Mononuclear cell (primary cell): ENCODE data around the gene ECM2. TPM values are rescaled to one million over a fixed set of nuclear protein-coding genes. Genes with fewer than 3 reads are reported as not detected.

Experiments used
- H3K27me3 ChIP-seq: 2 replicates; pipeline ENCODE4 v1.6.0; 2011; ENCODE audit warnings: low read length, control low read depth; ENCODE audit not compliant: insufficient read depth
- H3K4me1 ChIP-seq: 2 replicates; pipeline ENCODE4 v1.5.1; 2011; ENCODE audit warnings: mild to moderate bottlenecking, low read length, control low read depth; ENCODE audit not compliant: insufficient read depth
- H3K4me3 ChIP-seq: 2 replicates; pipeline ENCODE4 v1.5.1; 2011; ENCODE audit warnings: mild to moderate bottlenecking, low read length, moderate library complexity
- H3K9me3 ChIP-seq: 2 replicates; pipeline ENCODE4 v1.5.1; 2011; ENCODE audit warnings: low read depth, mild to moderate bottlenecking, control low read depth, low read length
- total RNA-seq: library from RNA; depleted of rRNA; stranded (reverse); fragments of >200 nt; gene quantifications from one replicate; pipeline ENCODE4 v1.2.3, GENCODE V29; 2012

The ECM2 gene
- total RNA-seq, 1 donor: 0.31 TPM

DNA sequence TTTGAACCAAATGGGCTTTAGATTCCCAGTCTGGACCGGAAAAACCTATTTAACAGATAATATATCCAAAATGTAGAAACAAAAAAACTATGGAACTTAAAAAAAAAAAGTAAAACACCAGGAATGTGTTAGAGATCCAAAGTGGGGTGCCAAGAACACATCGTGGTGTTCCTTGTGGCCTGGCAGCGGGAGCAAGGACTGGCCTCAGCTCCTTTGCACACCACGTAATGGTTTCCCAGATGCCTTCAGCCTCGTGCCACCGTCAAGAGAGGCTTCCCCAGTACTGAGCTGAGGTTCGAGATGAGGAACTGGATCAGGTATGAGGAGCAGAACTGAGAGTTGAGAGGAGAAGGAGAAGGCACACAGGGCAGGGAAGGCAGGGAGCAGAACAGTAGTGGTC lies 57.0 kb downstream of the ECM2 start:
- Histone ChIP-seq H3K4me3 (no peak overlapping the region), H3K4me1 (no peaks in the 10 kb centered on the region), H3K9me3 (no peaks in the 10 kb centered on the region), H3K27me3 (no peaks in the 10 kb centered on the region)

DNA sequence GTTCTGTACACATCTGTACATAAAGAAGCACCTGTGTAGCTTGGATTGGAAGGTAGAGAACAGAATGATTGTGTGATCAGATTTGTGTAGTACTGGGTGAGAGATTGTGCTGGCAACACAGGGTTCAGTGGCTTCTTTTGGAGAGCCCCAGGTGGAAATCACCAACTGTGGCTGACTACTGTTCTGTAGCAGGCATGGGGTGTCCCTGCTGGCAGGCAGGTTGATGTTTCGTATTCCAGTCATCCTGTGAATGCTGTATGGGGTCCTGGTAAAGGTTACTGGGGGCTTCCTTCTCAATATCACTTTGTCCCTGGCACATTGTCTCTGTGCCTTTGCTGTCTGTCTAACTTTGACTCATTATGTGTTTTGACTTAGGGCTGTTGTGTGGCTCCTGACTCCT lies 58.8 kb downstream of the ECM2 start:
- H3K4me3 ChIP-seq: no peak overlapping the region
- no peaks in the 10 kb centered on the region for H3K27me3 ChIP-seq
- H3K4me1 ChIP-seq: no peaks in the 10 kb centered on the region

DNA sequence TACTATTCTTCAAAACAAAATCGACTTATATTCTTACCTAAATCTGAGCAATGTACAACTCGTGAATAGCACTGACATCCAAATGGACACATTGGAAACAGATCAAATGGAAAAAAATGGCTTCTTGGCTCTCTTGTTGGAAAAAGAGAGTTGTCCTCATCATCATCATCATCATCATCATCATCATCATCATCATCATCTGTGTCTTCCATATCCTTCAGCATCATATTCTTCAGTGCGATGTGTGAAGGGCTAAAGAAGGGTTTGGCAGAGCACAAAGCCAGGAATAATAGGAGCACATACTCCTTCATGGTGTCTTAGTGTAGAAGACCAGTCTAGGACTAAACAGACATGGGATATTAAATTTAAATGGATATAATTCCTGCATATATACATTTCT lies 61.2 kb downstream of the ECM2 start:
- Histone ChIP-seq H3K4me1 (no peaks in the 10 kb centered on the region), H3K9me3 (no peaks in the 10 kb centered on the region), H3K4me3 (no peak overlapping the region), H3K27me3 (no peaks in the 10 kb centered on the region)

More for the DNA sequence above, 58.8 kb downstream of the ECM2 start:
- H3K9me3 ChIP-seq: no peaks in the 10 kb centered on the region

DNA sequence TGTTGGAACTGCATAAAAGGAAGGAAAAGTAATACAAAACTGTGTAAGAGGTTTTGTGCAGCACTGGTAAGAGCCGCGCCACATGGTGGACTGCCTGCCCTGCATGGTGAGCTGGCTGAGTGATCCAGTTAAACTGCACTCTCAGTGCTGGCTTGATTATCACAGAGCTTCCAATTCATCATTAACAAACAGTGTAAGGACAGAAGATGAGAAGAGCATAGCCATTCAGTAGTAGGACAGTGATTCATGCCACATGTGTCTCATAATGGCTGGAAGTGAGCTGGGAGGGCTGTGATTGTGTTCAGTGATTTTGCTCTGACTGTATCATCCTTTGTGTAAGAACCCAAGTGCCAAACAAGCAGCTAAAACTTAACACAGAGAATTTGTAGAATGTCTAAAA lies 67.6 kb downstream of the ECM2 start:
- H3K4me1 ChIP-seq: no peaks in the 10 kb centered on the region
- no peak overlapping the region for H3K4me3 ChIP-seq
- no peaks in the 10 kb centered on the region for H3K27me3 ChIP-seq
- H3K9me3 ChIP-seq: no peaks in the 10 kb centered on the region

DNA sequence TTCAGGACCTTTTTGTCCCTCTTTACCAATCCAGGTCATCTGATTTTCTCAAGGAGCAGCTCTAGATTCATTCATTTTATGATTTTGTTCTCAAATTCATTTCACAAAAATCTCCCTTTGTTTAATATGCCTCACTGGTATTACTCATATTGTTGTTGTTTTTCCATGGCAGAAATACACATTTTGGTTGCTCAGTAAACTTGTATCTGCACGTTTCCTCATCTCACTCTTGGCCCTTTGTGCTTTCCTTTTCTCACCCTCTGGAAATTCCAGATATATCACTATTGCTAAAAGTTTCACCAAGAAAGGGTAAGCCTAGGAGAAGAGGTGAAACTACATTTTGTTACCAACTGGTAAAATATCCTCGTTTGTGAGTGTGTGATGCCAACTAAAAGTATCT lies 68.3 kb downstream of the ECM2 start:
- H3K27me3 ChIP-seq: no peaks in the 10 kb centered on the region
- no peaks in the 10 kb centered on the region for H3K9me3 ChIP-seq
- H3K4me3 ChIP-seq: no peak overlapping the region
- H3K4me1 ChIP-seq: no peaks in the 10 kb centered on the region

DNA sequence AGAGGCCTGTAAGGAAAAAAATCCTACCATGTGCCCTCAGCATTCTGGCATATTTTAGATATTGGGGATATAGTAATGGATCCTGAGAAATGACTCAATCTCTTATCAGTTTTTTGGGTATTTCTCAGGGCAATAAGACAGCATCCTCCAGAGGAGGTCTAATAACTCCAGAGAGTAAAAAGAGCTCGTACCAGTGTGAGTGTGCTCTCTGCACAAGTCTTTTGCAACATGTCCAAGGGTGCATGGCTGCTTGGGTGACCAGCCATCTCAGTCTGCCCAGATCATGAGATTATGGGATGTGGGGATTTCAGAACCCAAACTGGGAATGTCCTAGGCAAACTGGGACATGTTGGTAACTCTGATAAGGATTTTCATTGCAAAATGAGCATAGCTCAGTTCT lies 68.7 kb downstream of the ECM2 start:
- Histone ChIP-seq H3K4me3 (no peak overlapping the region), H3K27me3 (no peaks in the 10 kb centered on the region), H3K4me1 (no peaks in the 10 kb centered on the region), H3K9me3 (no peaks in the 10 kb centered on the region)

DNA sequence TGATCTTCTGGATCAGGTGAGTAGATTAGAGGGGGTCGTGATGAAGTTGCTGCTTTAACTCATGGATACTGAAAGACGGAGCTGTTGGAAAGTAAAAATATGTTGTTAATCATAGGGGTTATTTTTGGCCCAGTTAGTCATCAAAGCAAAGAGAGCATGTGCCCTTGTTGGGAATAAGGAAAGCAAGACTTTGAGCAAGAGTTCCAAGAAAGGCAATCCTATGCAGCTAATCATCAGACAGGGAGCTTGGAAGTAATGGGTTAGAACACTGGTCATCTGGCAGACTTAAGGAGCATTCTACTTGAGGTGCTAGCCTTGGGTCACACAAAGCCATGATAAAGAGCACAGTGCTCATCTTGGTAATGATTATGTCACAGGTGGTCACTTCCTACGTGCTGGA lies 71.8 kb downstream of the ECM2 start:
- no peaks in the 10 kb centered on the region for H3K27me3 ChIP-seq

DNA sequence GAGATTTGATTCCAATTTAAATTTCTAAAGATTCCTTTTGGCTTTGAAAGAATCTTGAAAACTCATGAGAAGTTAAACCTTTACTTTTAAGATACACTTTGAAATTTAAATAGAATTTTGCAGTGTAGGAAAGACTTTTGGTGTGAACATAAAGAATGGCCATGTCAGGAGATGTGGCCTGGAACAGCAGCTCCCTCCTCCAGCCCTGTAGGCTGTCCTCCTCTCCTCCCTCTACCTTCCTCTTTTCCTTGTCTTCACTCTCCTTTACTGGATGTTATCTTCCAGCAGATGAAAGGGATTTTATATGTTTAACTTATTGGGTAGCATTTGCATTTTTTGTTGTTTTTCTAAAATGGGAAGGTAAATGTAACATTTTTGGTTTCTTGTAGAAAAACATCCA lies 72.4 kb downstream of the ECM2 start:
- H3K9me3 ChIP-seq: no peaks in the 10 kb centered on the region
- H3K27me3 ChIP-seq: no peaks in the 10 kb centered on the region
- no peaks in the 10 kb centered on the region for H3K4me1 ChIP-seq
- no peak overlapping the region for H3K4me3 ChIP-seq

More for the DNA sequence above, 71.8 kb downstream of the ECM2 start:
- Histone ChIP-seq H3K4me3 (no peak overlapping the region), H3K4me1 (no peaks in the 10 kb centered on the region), H3K9me3 (no peaks in the 10 kb centered on the region)

DNA sequence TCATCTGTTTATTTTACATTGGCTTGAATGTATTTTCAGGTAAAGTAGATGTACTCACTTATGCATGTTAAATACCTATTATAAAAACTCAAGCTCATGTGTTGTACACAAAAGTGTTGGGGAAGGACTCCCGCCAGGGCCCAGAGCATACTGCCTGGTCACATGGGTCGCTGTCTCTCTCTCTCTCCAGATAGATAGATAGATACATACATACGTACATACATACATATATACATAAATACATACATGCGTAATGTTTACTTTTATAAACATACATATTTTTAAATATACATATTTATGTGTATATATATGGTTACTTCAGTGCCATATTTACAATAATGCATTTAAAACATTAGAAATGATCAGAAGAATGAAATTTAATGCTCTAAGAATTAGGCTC lies 78.2 kb downstream of the ECM2 start:
- no peaks in the 10 kb centered on the region for H3K9me3 ChIP-seq
- H3K4me1 ChIP-seq: no peaks in the 10 kb centered on the region
- H3K4me3 ChIP-seq: no peak overlapping the region
- H3K27me3 ChIP-seq: no peaks in the 10 kb centered on the region

DNA sequence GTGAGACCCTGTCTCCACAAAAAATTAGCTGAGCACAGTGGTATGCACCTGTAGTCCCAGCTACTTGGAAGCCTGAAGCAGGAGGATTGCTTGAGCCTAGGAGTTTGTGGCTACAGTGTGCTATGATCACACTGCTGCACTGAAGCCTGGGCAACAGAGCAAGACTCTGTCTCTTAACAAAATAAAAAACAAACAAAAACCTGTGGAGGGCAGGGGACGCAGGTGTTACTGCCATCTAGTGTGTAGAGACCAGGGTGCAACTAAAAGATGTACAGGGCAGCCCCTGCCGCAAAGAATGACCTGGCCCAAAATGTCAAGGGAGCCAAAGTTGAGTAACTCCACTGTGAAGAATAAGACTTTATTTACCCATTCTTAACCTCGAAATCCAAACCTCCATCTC lies 80.6 kb downstream of the ECM2 start:
- H3K9me3 ChIP-seq: no peaks in the 10 kb centered on the region
- no peak overlapping the region for H3K4me3 ChIP-seq
- H3K27me3 ChIP-seq: no peaks in the 10 kb centered on the region
- H3K4me1 ChIP-seq: no peaks in the 10 kb centered on the region

DNA sequence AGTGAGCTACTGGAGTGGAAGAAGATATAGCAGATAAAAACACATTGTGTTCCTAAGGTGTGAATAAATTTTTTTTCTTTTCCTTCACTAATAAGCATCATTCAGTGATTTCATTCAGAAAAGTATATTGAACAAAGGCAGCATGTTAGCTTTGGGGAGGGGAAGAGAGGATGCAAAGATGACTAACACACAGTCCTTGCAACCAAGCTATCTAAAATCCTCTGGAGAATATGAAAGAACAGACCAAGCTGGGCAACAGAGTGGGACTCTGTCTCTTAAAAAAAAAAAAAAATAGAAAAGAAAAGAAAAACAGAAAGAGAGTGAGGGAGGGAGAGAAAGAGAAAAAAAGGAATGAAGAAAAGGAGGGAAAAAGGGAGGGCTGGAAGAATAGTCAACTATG lies 89.3 kb downstream of the ECM2 start:
- Histone ChIP-seq H3K4me1 (no peaks in the 10 kb centered on the region), H3K27me3 (no peaks in the 10 kb centered on the region), H3K9me3 (no peaks in the 10 kb centered on the region), H3K4me3 (no peak overlapping the region)

Other genes starting within 250 kb of the ECM2 start
- gene IARS1, start 242.3 kb downstream of the ECM2 start, total RNA-seq: 87.9 TPM
- gene NOL8, start 210.6 kb downstream of the ECM2 start, total RNA-seq: 34.2 TPM
- 12.5 TPM for gene CENPP, start 210.0 kb downstream of the ECM2 start, total RNA-seq
- 0.21 TPM for gene OGN, start 131.4 kb downstream of the ECM2 start, total RNA-seq
- gene OMD, start 111.5 kb downstream of the ECM2 start, total RNA-seq: not detected
- gene ASPN, start 53.5 kb downstream of the ECM2 start, total RNA-seq: not detected
- gene IPPK, start 134.1 kb upstream of the ECM2 start, total RNA-seq: 4.7 TPM
- 27.9 TPM for gene BICD2, start 228.8 kb upstream of the ECM2 start, total RNA-seq